Activated CD8-positive, alpha-beta memory T cell treated with anti-CD3 and anti-CD28 coated beads, Interleukin-2, amount 50 U/mL, for 24 hours (primary cell): ENCODE measurements around the gene PREX1.
"Not testable (repeated sequence)": the region's sequence is repeated elsewhere in the genome, so short reads cannot be mapped to it uniquely, and the experiment has no call there.

Source experiments
- DNase-seq: peaks from one replicate; pipeline ENCODE4 v3.0.0-alpha.2; 2020; ENCODE audit errors: extremely low read depth

Gene PREX1

GRCh38 chr20:48847498-48848205 lies 19.9 kb upstream of the PREX1 start:
- no peak for DNase-seq

- no peak for DNase-seq
Measured at GRCh38 chr20:48846516-48847492, 19.0 kb upstream of the PREX1 start.

- no peak for DNase-seq
Measured at GRCh38 chr20:48845721-48846306, 18.0 kb upstream of the PREX1 start.

GRCh38 chr20:48844996-48845395 lies 17.2 kb upstream of the PREX1 start:
- DNase-seq = no peak

GRCh38 chr20:48843896-48844295 lies 16.1 kb upstream of the PREX1 start:
- DNase-seq = not testable (repeated sequence)

GRCh38 chr20:48843057-48843806 lies 15.4 kb upstream of the PREX1 start:
- no peak for DNase-seq

GRCh38 chr20:48841875-48842529 lies 14.2 kb upstream of the PREX1 start:
- no peak for DNase-seq

- DNase-seq = no peak
Measured at GRCh38 chr20:48841196-48841874, 13.5 kb upstream of the PREX1 start.

GRCh38 chr20:48839154-48839917 lies 11.5 kb upstream of the PREX1 start:
- no peak for DNase-seq

GRCh38 chr20:48837014-48837413 lies 9.2 kb upstream of the PREX1 start:
- DNase-seq = no peak

- DNase-seq = no peak
Measured at GRCh38 chr20:48835390-48835789, 7.6 kb upstream of the PREX1 start.

- DNase-seq = no peak
Measured at GRCh38 chr20:48834278-48834677, 6.5 kb upstream of the PREX1 start.

GRCh38 chr20:48832405-48832730 lies 4.6 kb upstream of the PREX1 start:
- DNase-seq = no peak

- DNase-seq = no peak
Measured at GRCh38 chr20:48831718-48832404, 4.1 kb upstream of the PREX1 start.

GRCh38 chr20:48830826-48831318 lies 3.1 kb upstream of the PREX1 start:
- no peak for DNase-seq

GRCh38 chr20:48829940-48830339 lies 2.1 kb upstream of the PREX1 start:
- no peak for DNase-seq

- DNase-seq = no peak
Measured at GRCh38 chr20:48828734-48829460, 1.1 kb upstream of the PREX1 start.
